AG08396 (cell line): ENCODE results near the gene RPGR.
A peak's percentile ranks its signal among the peaks of the same experiment; 100 is the strongest.

Source experiments
- DNase-seq: peaks from one replicate; pipeline ENCODE4 v3.0.0; 2012; ENCODE audit warnings: low spot score, mixed read lengths

Gene RPGR

GRCh38 chrX:38327007-38327774 is at the start of gene RPGR:
TSS of gene RPGR (minus strand) at chrX:38327509. CDS start at chrX:38327367, 142 bp downstream.
- DNase-seq: peak; percentile 90

- no peak for DNase-seq
These were observed 49.4 kb upstream of the RPGR start for GRCh38 chrX:38376747-38377146.

GRCh38 chrX:38375891-38376290 is 48.6 kb upstream of the RPGR start:
- peak; percentile 8 for DNase-seq

GRCh38 chrX:38374431-38374830 is 47.1 kb upstream of the RPGR start:
- DNase-seq: no peak

GRCh38 chrX:38371641-38372040 is 44.3 kb upstream of the RPGR start:
- DNase-seq: no peak

- no peak for DNase-seq
These were observed 41.5 kb upstream of the RPGR start for GRCh38 chrX:38368774-38369173.

- no peak for DNase-seq
These were observed 38.6 kb upstream of the RPGR start for GRCh38 chrX:38365954-38366353.

- DNase-seq: no peak
These were observed 35.7 kb upstream of the RPGR start for GRCh38 chrX:38363046-38363445.

- DNase-seq: no peak
These were observed 30.7 kb upstream of the RPGR start for GRCh38 chrX:38357747-38358673.

- DNase-seq: no peak
These were observed 29.1 kb upstream of the RPGR start for GRCh38 chrX:38356401-38356800.

GRCh38 chrX:38352362-38352761 is 25.1 kb upstream of the RPGR start, which contains the start of gene OTC:
TSS of gene OTC (plus strand) at chrX:38352604. CDS start at chrX:38352697, 93 bp downstream.
- DNase-seq: no peak

- DNase-seq: no peak
These were observed 24.0 kb upstream of the RPGR start for GRCh38 chrX:38351346-38351745.

- DNase-seq: no peak
These were observed 19.8 kb upstream of the RPGR start for GRCh38 chrX:38347136-38347535.

GRCh38 chrX:38346150-38346549 is 18.8 kb upstream of the RPGR start:
- no peak for DNase-seq

GRCh38 chrX:38342853-38343778 is 15.8 kb upstream of the RPGR start:
- no peak for DNase-seq

- no peak for DNase-seq
These were observed 14.1 kb upstream of the RPGR start for GRCh38 chrX:38341442-38341841.

GRCh38 chrX:38336538-38337240 is 9.4 kb upstream of the RPGR start:
- DNase-seq: no peak

- no peak for DNase-seq
These were observed 8.1 kb upstream of the RPGR start for GRCh38 chrX:38335382-38335781.

- DNase-seq: no peak
These were observed 5.2 kb upstream of the RPGR start for GRCh38 chrX:38332505-38332904.

- no peak for DNase-seq
These were observed 419 bp upstream of the RPGR start for GRCh38 chrX:38327775-38328081.

GRCh38 chrX:38326086-38326485 is 1.2 kb downstream of the RPGR start:
- no peak for DNase-seq
